ENCODE measurements around the gene PARP15.
"Not testable (repeated sequence)": the region's sequence is repeated elsewhere in the genome, so short reads cannot be mapped to it uniquely, and the experiment has no call there.

The PARP15 gene

DNA sequence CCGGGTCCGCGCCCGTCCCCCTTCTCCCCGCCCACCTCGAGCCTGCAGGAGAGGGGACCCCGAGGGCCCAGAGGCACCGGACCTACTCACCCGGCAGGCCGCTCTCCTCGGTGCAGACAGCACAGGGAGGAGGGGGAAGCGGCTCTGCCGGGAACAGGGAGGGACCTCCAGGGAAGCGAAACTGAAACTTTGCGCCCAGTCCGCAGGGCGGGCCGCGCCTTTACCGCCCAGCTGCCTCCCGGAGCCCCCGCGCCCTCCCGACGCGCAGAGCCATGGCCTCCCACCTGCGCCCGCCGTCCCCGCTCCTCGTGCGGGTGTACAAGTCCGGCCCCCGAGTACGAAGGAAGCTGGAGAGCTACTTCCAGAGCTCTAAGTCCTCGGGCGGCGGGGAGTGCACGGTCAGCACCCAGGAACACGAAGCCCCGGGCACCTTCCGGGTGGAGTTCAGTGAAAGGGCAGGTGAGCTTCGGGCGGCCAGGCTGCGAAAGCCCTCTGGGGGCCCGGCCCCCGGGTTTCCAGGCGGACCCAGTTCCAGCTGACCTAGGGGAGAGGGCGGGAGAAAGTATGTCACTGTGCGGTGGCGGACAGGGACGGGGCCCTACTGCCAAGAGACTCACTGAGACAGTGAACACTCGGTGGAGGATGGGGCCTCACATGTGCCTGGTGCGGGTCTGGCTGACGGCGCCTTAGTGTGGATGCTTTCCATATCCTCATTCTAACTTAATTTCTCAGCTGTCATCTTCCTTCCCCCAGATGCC is 13.1 kb upstream of the PARP15 start, which contains the start of the genes DTX3L and PARP9:
TSS of gene DTX3L (plus strand) at position 184 of the 758 bp plus-strand sequence. CDS start at position 273, 89 bp downstream.
TSS of gene PARP9 (minus strand) at position 146 of the 758 bp plus-strand sequence. CDS start 4,680 bp downstream, outside the sequence.
- peak; percentile 56 for TF ChIP-seq TAF1 (IDR thresholded peaks at IDR 0.05; ENCODE audit: low read depth, low read length)
- peak; percentile 44; the same call in 1 of the 2 replicates for TF ChIP-seq SPI1 (IDR thresholded peaks at IDR 0.05; ENCODE audit: low read depth, low read length)
- TF ChIP-seq POU2F2 (IDR thresholded peaks at IDR 0.05; ENCODE audit: low read depth, low read length): no peak
- peak; percentile 71 for TF ChIP-seq POLR2AphosphoS5 (IDR thresholded peaks at IDR 0.05; ENCODE audit: low read depth, low read length)
- TF ChIP-seq POLR2A (IDR thresholded peaks at IDR 0.05; ENCODE audit: low read depth, low read length): peak; percentile 34; the same call in 1 of the 2 replicates
- no peak for TF ChIP-seq PAX5 (IDR thresholded peaks at IDR 0.05; ENCODE audit: insufficient read depth, low read length, severe bottlenecking)
- FAIRE-seq (peak; percentile 77), DNase-seq (ENCODE audit: insufficient read length, low spot score) (peak; percentile 58)

DNA sequence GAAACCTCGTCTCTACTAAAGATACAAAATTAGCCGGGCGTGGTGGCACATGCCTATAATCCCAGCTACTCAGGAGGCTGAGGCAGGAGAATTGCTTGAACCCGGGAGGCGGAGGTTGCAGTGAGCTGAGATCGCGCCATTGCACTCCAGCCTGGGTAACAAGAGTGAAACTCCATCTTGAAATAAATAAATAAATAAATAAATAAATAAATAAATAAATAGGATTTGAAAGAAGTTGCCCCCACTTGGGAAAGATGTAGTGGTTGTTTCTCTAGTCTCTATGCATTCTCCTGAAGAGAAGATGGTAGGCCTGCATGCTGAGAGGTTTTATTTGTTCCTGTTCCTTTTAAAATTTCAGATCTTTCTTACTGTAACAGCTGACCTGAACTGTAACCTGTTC is 9.3 kb upstream of the PARP15 start:
- not testable (repeated sequence) for DNase-seq (ENCODE audit: insufficient read length, low spot score); FAIRE-seq

DNA sequence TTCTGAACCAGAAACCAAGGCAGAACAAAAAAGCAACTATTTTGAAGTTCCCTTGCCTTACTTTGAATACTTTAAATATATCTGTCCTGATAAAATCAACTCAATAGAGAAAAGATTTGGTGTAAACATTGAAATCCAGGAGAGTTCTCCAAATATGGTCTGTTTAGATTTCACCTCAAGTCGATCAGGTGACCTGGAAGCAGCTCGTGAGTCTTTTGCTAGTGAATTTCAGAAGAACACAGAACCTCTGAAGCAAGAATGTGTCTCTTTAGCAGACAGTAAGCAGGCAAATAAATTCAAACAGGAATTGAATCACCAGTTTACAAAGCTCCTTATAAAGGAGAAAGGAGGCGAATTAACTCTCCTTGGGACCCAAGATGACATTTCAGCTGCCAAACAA is 8.7 kb upstream of the PARP15 start:
- TF ChIP-seq POLR2A (IDR thresholded peaks at IDR 0.05; ENCODE audit: low read depth, low read length): no peak
- TF ChIP-seq POU2F2 (IDR thresholded peaks at IDR 0.05; ENCODE audit: low read depth, low read length): no peak
- TF ChIP-seq PAX5 (IDR thresholded peaks at IDR 0.05; ENCODE audit: insufficient read depth, low read length, severe bottlenecking): no peak
- TF ChIP-seq SPI1 (IDR thresholded peaks at IDR 0.05; ENCODE audit: low read depth, low read length): no peak
- TF ChIP-seq POLR2AphosphoS5 (IDR thresholded peaks at IDR 0.05; ENCODE audit: low read depth, low read length): no peak
- no peak for TF ChIP-seq TAF1 (IDR thresholded peaks at IDR 0.05; ENCODE audit: low read depth, low read length)
- FAIRE-seq (no peak), DNase-seq (ENCODE audit: insufficient read length, low spot score) (no peak)

DNA sequence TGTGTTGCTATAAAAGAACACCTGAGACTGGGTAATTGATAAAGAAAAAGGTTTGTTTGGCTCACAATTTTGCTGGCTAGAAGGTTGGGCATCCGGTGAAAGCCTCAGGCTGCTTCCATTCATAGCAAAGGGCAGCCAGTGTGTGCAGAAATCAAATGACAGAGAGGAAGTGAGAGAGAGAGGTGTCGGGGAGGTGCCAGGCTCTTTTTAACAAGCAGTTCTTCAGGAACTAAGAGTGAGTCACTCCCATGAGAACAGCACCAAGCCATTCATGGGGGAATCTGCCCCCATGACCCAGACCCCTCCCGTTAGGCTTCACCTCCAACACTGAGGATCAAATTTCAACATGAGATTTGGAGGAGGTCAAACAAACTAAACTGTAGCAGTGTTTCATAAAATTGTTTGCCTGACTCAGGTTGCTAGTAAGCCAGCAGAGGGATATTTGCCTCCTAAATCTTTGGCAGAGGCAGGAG is 4.5 kb upstream of the PARP15 start:
- peak; percentile 85 for FAIRE-seq
- TF ChIP-seq POLR2AphosphoS5 (IDR thresholded peaks at IDR 0.05; ENCODE audit: low read depth, low read length) (no peak), POLR2A (IDR thresholded peaks at IDR 0.05; ENCODE audit: low read depth, low read length) (no peak), SPI1 (IDR thresholded peaks at IDR 0.05; ENCODE audit: low read depth, low read length) (peak; percentile 96)

DNA sequence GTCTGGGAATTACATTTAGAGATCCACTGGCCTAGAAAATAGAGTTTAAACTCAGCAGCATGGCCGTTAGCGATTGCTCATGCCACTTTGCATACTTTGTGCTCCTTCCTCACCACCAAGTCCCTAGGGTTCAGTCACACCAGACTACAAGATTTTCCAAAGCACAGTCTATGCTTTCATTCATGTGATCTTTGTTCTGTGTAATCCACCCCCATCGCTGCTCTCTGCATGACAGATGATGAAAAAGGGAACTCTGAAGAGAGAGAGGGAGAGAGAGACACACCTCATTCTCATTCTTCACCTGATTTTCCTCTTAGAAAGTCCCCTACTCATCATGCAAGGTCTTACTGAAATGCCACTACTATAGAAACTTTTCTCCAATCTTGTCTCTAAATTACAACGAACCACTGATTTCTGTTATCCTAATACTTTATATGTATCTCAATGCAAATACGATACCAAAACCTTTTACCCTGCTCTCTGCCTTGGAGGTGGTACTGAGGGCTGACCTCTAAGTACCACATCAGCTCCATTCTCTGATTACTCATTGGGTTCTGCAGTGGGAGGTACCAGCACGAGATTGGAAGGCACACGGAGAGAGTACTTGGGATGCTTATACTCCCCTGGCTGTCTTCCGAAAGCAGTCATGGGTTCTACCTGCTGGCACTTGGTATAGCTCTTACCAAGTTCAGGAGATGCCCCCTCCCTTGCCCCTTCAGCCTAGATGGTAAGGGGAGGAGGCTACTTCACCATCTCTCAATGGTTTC is 1.1 kb upstream of the PARP15 start:
- TF ChIP-seq TAF1 (IDR thresholded peaks at IDR 0.05; ENCODE audit: low read depth, low read length) (no peak), PAX5 (IDR thresholded peaks at IDR 0.05; ENCODE audit: insufficient read depth, low read length, severe bottlenecking) (no peak), POLR2AphosphoS5 (IDR thresholded peaks at IDR 0.05; ENCODE audit: low read depth, low read length) (peak; percentile 42; the same call in 1 of the 2 replicates), SPI1 (IDR thresholded peaks at IDR 0.05; ENCODE audit: low read depth, low read length) (peak; percentile 95), POLR2A (IDR thresholded peaks at IDR 0.05; ENCODE audit: low read depth, low read length) (peak; percentile 70), POU2F2 (IDR thresholded peaks at IDR 0.05; ENCODE audit: low read depth, low read length) (peak; percentile 98)
- FAIRE-seq (peak; percentile 99), DNase-seq (ENCODE audit: insufficient read length, low spot score) (no peak)

More for the DNA sequence above, 4.5 kb upstream of the PARP15 start:
- no peak for DNase-seq (ENCODE audit: insufficient read length, low spot score)

DNA sequence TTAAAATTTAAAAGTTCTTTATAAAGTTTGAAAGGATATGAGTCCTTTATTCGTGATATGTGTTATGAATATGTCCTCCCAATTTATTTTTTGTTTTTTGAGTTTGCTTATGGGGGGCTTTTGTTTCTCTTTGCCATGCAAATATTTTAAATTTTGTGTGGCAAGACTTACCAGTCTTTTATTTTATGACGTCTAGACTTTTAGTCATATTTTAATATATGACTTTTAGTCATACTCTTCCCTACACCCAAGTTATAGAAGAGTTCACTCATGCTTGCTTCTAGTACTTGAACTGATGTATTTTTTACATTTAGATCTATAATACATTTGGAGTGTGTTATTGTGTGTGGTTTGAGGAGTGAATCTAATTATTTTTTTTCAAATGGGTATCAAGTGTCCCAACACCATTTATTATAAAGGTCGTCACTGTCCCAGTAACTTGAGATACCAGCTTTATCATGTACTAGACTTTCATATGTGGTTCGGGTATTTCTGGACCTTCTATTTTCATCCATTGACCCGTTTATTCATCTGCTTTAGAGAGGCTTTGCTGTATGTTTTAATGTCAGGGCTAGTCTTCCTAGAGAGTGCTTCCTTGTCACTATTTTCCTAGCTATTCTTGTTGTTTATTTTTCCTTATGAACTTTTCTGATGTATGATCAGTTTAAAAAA is 755 bp downstream of the PARP15 start:
- no peak for DNase-seq (ENCODE audit: insufficient read length, low spot score)
- peak; percentile 23 for FAIRE-seq
- no peak for TF ChIP-seq SPI1 (IDR thresholded peaks at IDR 0.05; ENCODE audit: low read depth, low read length)
- no peak for TF ChIP-seq TAF1 (IDR thresholded peaks at IDR 0.05; ENCODE audit: low read depth, low read length)
- TF ChIP-seq POU2F2 (IDR thresholded peaks at IDR 0.05; ENCODE audit: low read depth, low read length): no peak
- no peak for TF ChIP-seq PAX5 (IDR thresholded peaks at IDR 0.05; ENCODE audit: insufficient read depth, low read length, severe bottlenecking)
- TF ChIP-seq POLR2A (IDR thresholded peaks at IDR 0.05; ENCODE audit: low read depth, low read length): no peak
- TF ChIP-seq POLR2AphosphoS5 (IDR thresholded peaks at IDR 0.05; ENCODE audit: low read depth, low read length): no peak

DNA sequence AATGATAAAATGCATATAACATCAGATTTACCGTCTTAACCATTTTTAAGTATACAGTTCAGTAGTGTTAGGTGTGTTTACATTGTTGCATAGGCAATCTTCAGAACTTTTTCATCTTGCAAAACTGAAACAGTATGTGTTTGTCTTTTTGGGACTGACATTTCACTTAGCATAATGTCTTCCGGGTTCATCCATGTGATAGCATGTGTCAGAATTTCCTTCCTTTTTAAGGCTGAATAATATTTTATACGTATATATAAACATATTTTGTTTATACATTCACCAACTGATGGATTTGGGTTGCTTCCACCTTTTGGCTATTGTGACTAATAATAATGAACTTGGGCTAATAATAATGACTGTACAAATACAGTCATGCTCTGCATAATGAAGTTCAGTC is 3.0 kb downstream of the PARP15 start:
- FAIRE-seq: no peak
- no peak for DNase-seq (ENCODE audit: insufficient read length, low spot score)
- no peak for TF ChIP-seq TAF1 (IDR thresholded peaks at IDR 0.05; ENCODE audit: low read depth, low read length)
- TF ChIP-seq SPI1 (IDR thresholded peaks at IDR 0.05; ENCODE audit: low read depth, low read length): no peak
- no peak for TF ChIP-seq PAX5 (IDR thresholded peaks at IDR 0.05; ENCODE audit: insufficient read depth, low read length, severe bottlenecking)
- no peak for TF ChIP-seq POLR2A (IDR thresholded peaks at IDR 0.05; ENCODE audit: low read depth, low read length)
- TF ChIP-seq POU2F2 (IDR thresholded peaks at IDR 0.05; ENCODE audit: low read depth, low read length): no peak
- no peak for TF ChIP-seq POLR2AphosphoS5 (IDR thresholded peaks at IDR 0.05; ENCODE audit: low read depth, low read length)

DNA sequence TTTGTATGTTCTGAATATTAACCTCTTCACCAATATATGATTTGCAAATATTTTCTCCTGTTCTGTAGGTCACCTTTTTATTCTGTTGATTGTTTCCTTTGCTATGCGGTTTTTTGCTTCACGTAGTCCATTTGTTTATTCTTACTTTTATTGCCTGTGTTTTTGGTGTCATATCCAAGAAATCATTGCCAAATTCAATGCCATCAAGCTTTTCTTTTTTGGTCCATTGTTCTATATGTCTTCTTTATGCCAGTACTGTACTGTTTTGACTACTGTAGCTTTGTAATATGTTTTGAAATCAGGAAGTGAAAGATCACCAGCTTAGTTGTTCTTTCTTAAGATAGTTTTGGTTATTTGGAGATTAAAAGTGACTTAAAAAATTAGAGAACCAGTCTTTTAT is 4.2 kb downstream of the PARP15 start:
- DNase-seq (ENCODE audit: insufficient read length, low spot score) (no peak), FAIRE-seq (peak; percentile 35)
- TF ChIP-seq PAX5 (IDR thresholded peaks at IDR 0.05; ENCODE audit: insufficient read depth, low read length, severe bottlenecking) (no peak), POLR2A (IDR thresholded peaks at IDR 0.05; ENCODE audit: low read depth, low read length) (no peak), POLR2AphosphoS5 (IDR thresholded peaks at IDR 0.05; ENCODE audit: low read depth, low read length) (no peak), TAF1 (IDR thresholded peaks at IDR 0.05; ENCODE audit: low read depth, low read length) (no peak), POU2F2 (IDR thresholded peaks at IDR 0.05; ENCODE audit: low read depth, low read length) (no peak)

DNA sequence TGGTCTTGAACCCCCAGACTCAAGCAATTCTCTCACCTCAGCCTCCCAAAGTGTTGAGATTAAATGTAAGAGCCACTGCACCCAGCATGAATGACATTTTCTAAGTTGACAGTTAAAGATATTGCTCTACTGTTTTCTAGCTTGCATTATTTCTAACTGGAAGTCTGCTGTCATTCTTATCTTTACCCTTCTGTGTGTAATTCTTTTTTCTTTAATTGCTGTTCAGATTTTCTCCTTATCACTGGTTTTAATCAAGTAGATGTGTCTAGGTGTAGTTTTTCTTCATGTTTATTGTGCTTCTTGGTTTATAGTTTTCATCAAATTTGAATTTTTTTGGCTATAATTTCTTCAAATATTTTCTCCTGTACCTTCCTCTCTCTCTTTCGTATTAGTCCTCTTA is 4.9 kb downstream of the PARP15 start:
- DNase-seq (ENCODE audit: insufficient read length, low spot score) (no peak), FAIRE-seq (no peak)
- TF ChIP-seq TAF1 (IDR thresholded peaks at IDR 0.05; ENCODE audit: low read depth, low read length) (no peak), POLR2AphosphoS5 (IDR thresholded peaks at IDR 0.05; ENCODE audit: low read depth, low read length) (no peak), POLR2A (IDR thresholded peaks at IDR 0.05; ENCODE audit: low read depth, low read length) (no peak), PAX5 (IDR thresholded peaks at IDR 0.05; ENCODE audit: insufficient read depth, low read length, severe bottlenecking) (no peak), POU2F2 (IDR thresholded peaks at IDR 0.05; ENCODE audit: low read depth, low read length) (no peak), SPI1 (IDR thresholded peaks at IDR 0.05; ENCODE audit: low read depth, low read length) (no peak)

Measured in GM12891 (cell line).